CD4-positive, alpha-beta T cell treated with Interleukin-6 at 100 ng/mL for 8 hours (primary cell): Measurements from ENCODE around the gene ZNF625.
"Not testable (repeated sequence)": the region's sequence is repeated elsewhere in the genome, so short reads cannot be mapped to it uniquely, and the experiment has no call there.

Experiments
- DNase-seq: peaks from one replicate; pipeline ENCODE4 v3.0.0-alpha.2; 2020; ENCODE audit warnings: mixed read lengths, low spot score

Gene ZNF625

DNA sequence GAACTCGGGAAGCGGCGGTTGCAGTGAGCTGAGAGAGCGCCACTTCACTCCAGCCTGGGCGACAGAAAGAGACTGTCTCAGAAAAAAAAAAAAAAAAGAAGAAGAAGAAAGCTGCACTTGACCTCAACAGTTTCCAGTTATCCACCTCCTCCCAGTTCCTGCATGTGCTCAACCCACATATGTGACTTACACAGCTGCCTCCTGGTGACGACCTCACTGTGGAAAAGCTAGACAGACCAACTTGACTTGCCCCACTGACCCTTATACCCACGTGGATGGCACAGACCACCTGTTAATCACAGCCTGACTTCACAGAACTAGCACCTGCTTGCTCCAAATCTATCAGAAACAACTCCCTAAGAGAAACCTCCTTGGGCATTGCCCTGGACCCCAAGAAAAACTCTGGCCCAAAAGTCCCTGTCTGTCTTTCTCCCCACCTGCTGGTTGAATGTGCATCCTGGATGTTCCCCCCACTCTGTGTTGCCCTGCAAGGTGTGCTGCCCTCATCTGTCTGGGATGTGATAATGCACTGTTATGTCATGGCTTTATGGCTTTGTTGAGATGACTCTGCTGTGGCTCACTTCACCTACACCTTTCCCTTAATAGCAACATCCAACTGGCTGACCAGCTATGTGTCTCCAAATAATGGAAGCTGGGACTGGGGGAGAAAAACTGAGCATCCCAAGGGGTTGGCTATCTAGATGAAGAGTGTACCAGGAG, 19.2 kb downstream of the ZNF625 start:
- DNase-seq = peak; percentile 26

- DNase-seq = no peak
Observed at GRCh38 chr19:12133069-12133468, 23.5 kb downstream of the ZNF625 start.

DNA sequence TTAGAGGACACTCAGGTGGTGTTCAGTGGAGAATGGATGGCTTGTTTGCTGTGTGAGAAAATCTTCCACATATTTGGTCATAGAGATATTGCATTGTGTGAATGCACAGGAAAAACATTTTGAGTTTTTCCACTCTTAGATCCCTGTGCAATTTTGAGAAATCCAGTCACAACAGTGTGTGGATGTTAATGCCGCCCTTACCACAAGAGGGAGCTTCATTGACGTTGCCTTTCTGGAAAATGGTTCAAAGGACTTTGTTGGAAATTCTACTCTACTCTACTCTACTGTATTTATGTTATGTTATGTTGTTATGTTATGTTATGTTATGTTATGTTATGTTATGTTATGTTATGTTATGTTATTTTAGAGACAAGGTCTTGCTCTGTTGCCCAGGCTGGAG, 29.8 kb downstream of the ZNF625 start:
- peak; percentile 5 for DNase-seq

- no peak for DNase-seq
Observed at GRCh38 chr19:12117201-12117970, 39.1 kb downstream of the ZNF625 start.

GRCh38 chr19:12113121-12113520, 43.4 kb downstream of the ZNF625 start:
- no peak for DNase-seq

DNA sequence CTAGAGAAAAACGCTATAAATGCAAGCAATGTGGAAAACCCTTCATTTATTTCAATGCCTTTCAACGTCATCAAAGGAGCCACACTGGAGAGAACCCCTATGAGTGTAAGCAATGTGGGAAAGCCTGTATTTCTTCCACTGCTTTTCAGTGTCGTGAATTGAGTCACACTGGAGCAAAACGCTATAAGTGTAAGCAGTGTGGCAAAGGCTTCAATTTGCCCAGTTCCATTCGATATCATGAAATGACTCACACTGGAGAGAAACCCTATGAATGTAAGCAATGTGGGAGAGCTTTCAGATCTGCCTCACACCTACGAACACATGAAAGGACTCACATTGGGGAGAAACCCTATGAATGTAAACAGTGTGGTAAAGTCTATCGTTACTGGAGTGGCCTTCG, 43.8 kb downstream of the ZNF625 start:
- no peak for DNase-seq

GRCh38 chr19:12111943-12112637, 44.4 kb downstream of the ZNF625 start:
- DNase-seq = no peak

GRCh38 chr19:12111176-12111575, 45.4 kb downstream of the ZNF625 start:
- no peak for DNase-seq

- not testable (repeated sequence) for DNase-seq
Observed at GRCh38 chr19:12103909-12104308, 52.6 kb downstream of the ZNF625 start.

GRCh38 chr19:12098040-12098439, 58.5 kb downstream of the ZNF625 start:
- DNase-seq = no peak

DNA sequence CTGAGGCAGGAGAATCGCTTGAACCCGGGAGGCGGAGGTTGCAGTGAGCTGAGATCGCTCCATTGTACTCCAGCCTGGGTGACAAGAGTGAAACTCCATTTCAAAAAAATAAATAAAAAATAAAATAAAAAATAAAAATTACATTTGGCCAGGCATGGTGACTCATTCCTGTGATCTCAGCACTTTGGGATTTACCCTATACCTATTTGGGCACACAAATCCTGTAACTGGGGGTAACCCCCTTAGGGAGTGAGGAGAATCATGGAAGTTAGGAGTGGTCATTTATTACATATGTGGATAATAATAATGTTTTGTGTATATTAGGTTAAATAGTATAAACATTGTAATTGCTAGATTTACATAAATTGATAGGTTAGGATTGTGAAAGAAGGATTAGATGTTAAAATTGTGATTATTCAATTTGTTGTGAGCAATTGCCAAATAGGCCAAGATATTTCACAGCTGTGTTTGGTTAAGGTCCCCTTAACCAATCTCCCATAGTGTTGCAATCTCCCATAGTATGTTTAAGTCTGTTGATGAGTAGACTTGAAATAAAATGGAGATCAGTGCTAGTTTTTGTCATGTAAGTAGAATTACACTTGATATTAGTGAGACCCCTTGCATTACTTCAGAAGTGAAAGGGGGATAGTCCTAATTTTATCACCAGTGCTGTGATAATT, 61.3 kb downstream of the ZNF625 start:
- no peak for DNase-seq
